Stomach (tissue), 9 donors: Measurements from ENCODE around the gene PCDH15. TPM values are rescaled to one million over a fixed set of nuclear protein-coding genes. Genes with fewer than 3 reads are reported as not detected.

Experiments used
- DNase-seq, 2 donors: peaks; one replicate each; pipeline versions ENCODE4 v3.0.0 to v3.0.0-alpha.2; 2013 to 2019
- H3K27ac ChIP-seq, 5 donors: fragments of 200-600 bp in 4 of 5; sonication (generic) in 4 of 5; one replicate each; pipeline ENCODE4 v1.5.1; 2013 to 2019; ENCODE audit warnings: mild to moderate bottlenecking in 1 of 5, moderate library complexity in 1 of 5
- H3K27me3 ChIP-seq, 3 donors: fragments of 200-600 bp; sonication (generic); one replicate each; pipeline ENCODE4 v1.5.1; 2017 to 2019; ENCODE audit warnings: mixed run types in 1 of 3
- H3K36me3 ChIP-seq, 4 donors: fragments of 200-600 bp; sonication (generic); 1 replicate in 3 of 4; 2 replicates in 1 of 4; pipeline ENCODE4 v1.5.1; 2016 to 2019
- H3K4me1 ChIP-seq, 4 donors: fragments of 200-600 bp; sonication (generic); one replicate each; pipeline ENCODE4 v1.5.1; 2016 to 2019
- H3K4me3 ChIP-seq, 4 donors: fragments of 200-600 bp; sonication (generic) in 3 of 4; one replicate each; pipeline ENCODE4 v1.5.1; 2016 to 2019; ENCODE audit warnings: mild to moderate bottlenecking in 1 of 4
- H3K9me3 ChIP-seq, 4 donors: fragments of 200-600 bp; sonication (generic); one replicate each; pipeline ENCODE4 v1.5.1; 2016 to 2019
- EP300 ChIP-seq: sonication (generic); formaldehyde crosslinking; IDR thresholded peaks from one replicate; pipeline ENCODE4 v1.6.1; 2017; ENCODE audit warnings: antibody characterized with exemption
- POLR2A ChIP-seq, 4 donors: fragments of 450-650 bp; IDR thresholded peaks; one replicate each; pipeline ENCODE4 v1.6.1; 2016; ENCODE audit warnings: antibody characterized with exemption in 4 of 4, control low read depth in 2 of 4, mild to moderate bottlenecking in 1 of 4, moderate library complexity in 1 of 4
- POLR2AphosphoS5 ChIP-seq, 3 donors: sonication (generic); formaldehyde crosslinking; IDR thresholded peaks; one replicate each; pipeline ENCODE4 v1.6.1; 2016; ENCODE audit warnings: antibody characterized with exemption in 3 of 3
- WGBS, 5 donors: extraction: QIAGEN DNeasy Blood & Tissue Kit in 3 of 5; methylation state at CpG; one replicate each; pipeline versions ENCODE4 v1.1.5 to v1.1.7; 2013 to 2018; 5-methylcytosine and 5-hydroxymethylcytosine counted together
- intact Hi-C: fragments of 100-400 bp; cut with DNase I; formaldehyde crosslinking; loops from one replicate; pipeline ENCODE4 v1.15.1; 2023; ENCODE audit warnings: low total_unique reads
- polyA plus RNA-seq, 3 donors: library from polyadenylated mRNA; stranded (reverse); fragments of 200-250 nt; gene quantifications; one replicate each; pipeline ENCODE4 v1.2.3, GENCODE V29; 2013
- total RNA-seq, 5 donors: library from RNA; depleted of rRNA; stranded (reverse); fragments of >200 nt; gene quantifications; one replicate each; pipeline versions ENCODE4 v1.1.0 to v1.2.3, GENCODE V29; 2014 to 2016
- TF ChIP-seq, protein P1 (sequence below), 7 experiments: fragments of 450-650 bp in 4 of 7; fragments of 200-600 bp in 3 of 7; sonication (generic) in 3 of 7; IDR thresholded peaks; one replicate each; pipeline ENCODE4 v1.5.1; 2016 to 2019; ENCODE audit warnings: antibody characterized with exemption in 7 of 7, control low read depth in 2 of 7, mild to moderate bottlenecking in 1 of 7
- donor health status: healthy with polysubstance abuse.
- donor health status: Bipolar disorder and iron deficiency.
- donor health status: healthy.

Gene PCDH15
- total and polyA plus RNA-seq, 8 donors: 3.7 TPM; not detected in 7

DNA sequence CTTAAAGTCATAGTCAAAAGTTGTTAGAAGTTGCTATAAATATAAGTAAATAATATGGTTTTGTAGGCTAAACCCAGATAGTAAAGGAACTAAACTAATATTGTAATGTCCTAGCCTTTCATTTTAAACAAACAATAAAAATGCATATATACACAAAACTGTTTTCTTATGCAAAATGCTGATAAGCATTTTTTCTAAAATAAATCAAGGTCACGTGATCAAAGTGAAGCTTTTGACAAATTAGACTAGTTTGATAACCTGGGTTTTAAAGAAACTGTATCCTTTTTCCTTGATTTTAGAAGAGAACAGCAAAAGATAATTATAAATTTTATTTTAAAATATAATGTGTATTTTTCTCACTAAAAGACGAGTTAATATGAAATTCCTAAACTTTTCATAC is 313.3 kb downstream of the PCDH15 start:
- WGBS, 5 donors: 62 to 74% (median 64%) methylated on average over 2 of the region's 2 CpGs
- Histone ChIP-seq H3K9me3 (no peaks in the 10 kb centered on the region), H3K4me1 (no peaks in the 10 kb centered on the region), H3K27ac (no peak overlapping the region), H3K4me3 (no peak overlapping the region), H3K27me3 (no peaks in the 10 kb centered on the region), H3K36me3 (no peaks in the 10 kb centered on the region)
- TF ChIP-seq POLR2A (IDR thresholded peaks at IDR 0.05): no peak
- TF ChIP-seq, protein P1, sequence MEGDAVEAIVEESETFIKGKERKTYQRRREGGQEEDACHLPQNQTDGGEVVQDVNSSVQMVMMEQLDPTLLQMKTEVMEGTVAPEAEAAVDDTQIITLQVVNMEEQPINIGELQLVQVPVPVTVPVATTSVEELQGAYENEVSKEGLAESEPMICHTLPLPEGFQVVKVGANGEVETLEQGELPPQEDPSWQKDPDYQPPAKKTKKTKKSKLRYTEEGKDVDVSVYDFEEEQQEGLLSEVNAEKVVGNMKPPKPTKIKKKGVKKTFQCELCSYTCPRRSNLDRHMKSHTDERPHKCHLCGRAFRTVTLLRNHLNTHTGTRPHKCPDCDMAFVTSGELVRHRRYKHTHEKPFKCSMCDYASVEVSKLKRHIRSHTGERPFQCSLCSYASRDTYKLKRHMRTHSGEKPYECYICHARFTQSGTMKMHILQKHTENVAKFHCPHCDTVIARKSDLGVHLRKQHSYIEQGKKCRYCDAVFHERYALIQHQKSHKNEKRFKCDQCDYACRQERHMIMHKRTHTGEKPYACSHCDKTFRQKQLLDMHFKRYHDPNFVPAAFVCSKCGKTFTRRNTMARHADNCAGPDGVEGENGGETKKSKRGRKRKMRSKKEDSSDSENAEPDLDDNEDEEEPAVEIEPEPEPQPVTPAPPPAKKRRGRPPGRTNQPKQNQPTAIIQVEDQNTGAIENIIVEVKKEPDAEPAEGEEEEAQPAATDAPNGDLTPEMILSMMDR (IDR thresholded peaks at IDR 0.05): no peak
- no peak for TF ChIP-seq POLR2AphosphoS5 (IDR thresholded peaks at IDR 0.05)
- TF ChIP-seq EP300: no peak
- intact Hi-C loops: no loop called here
- DNase-seq: no peak

DNA sequence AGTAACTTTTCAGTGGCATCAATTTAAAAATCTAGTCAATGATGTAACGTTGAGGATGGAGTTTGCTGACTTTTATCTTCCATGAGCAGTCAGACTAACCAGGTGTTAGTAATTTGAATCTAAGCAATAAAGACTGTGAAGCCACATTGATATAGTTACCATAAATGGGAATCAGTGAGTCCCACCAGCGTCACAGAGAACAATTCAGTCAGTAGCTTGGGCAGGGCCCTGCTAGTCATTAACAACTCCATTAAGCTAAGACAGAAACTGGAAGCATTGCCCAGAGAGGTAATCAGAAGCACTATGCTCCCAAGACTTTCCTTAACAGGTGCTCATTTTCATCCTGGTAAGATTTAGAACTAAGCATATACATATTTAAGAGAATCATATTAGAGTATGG is 315.1 kb downstream of the PCDH15 start:
- no peak for DNase-seq
- intact Hi-C loops: no loop called here
- no peaks in the 10 kb centered on the region for H3K27me3 ChIP-seq
- H3K9me3 ChIP-seq: no peaks in the 10 kb centered on the region
- TF ChIP-seq POLR2AphosphoS5 (IDR thresholded peaks at IDR 0.05): no peak
- no peak for TF ChIP-seq EP300
- TF ChIP-seq POLR2A (IDR thresholded peaks at IDR 0.05): no peak
- TF ChIP-seq, protein P1 (IDR thresholded peaks at IDR 0.05): no peak
- WGBS, 5 donors: 65 to 75% (median 72%) methylated on average over 2 of the region's 2 CpGs
- no peaks in the 10 kb centered on the region for H3K36me3 ChIP-seq
- H3K4me1 ChIP-seq: no peaks in the 10 kb centered on the region
- H3K4me3 ChIP-seq: no peak overlapping the region
- H3K27ac ChIP-seq: no peak overlapping the region

DNA sequence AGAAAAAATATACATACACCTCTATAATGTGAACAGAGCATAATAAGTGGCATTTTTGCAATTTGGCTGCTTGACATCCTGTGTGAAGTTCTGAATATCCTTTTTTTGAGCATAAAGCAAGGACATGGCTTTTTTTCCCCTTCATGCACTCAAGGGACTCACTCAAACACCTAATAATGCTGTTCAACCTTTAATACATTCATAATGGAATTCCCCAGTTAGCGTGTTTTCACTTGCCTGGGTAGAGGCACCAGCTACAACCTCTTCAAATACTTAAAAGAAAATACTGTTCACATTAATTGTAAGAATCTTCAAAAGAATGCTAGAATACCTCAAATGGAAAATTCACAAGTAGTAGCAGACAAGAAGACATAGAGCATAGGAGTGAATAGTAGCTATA is 316.8 kb downstream of the PCDH15 start:
- no peak overlapping the region for H3K4me3 ChIP-seq
- no peaks in the 10 kb centered on the region for H3K36me3 ChIP-seq
- H3K9me3 ChIP-seq: no peaks in the 10 kb centered on the region
- no peak overlapping the region for H3K27ac ChIP-seq
- intact Hi-C loops: no loop called here
- no peak for TF ChIP-seq POLR2AphosphoS5 (IDR thresholded peaks at IDR 0.05)
- TF ChIP-seq POLR2A (IDR thresholded peaks at IDR 0.05): no peak
- TF ChIP-seq, protein P1 (IDR thresholded peaks at IDR 0.05): no peak
- WGBS, 5 donors: 68 to 93% (median 84%) methylated on average over 1 of the region's 1 CpG
- H3K27me3 ChIP-seq: no peaks in the 10 kb centered on the region
- H3K4me1 ChIP-seq: no peaks in the 10 kb centered on the region
- no peak for DNase-seq

DNA sequence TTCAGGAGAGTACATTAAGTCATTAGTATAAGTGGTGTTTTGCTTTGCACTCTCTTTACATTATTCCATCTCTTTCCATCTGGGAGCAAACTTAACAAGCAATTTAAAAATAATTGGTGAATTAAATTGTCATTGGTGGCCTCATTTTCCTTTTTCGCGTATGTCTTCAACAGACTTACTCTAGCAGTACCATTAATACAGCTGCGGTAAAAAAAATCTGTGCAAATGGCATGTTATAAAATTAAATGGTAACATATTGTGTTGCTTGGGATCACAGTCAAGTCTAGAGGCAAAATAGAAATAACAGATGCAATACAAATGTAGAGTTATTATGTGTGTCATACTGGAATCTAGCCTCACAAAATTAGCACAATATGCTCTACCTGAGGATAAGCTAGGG is 322.4 kb downstream of the PCDH15 start:
- no peaks in the 10 kb centered on the region for H3K4me1 ChIP-seq
- 92 to 96% (median 95%) methylated on average over 3 of the region's 3 CpGs for WGBS, 5 donors
- no peak overlapping the region for H3K4me3 ChIP-seq
- no peaks in the 10 kb centered on the region for H3K36me3 ChIP-seq
- intact Hi-C loops: no loop called here
- H3K27me3 ChIP-seq: no peaks in the 10 kb centered on the region
- H3K27ac ChIP-seq: no peak overlapping the region
- no peak for DNase-seq
- no peaks in the 10 kb centered on the region for H3K9me3 ChIP-seq
- TF ChIP-seq EP300 (no peak), POLR2AphosphoS5 (IDR thresholded peaks at IDR 0.05) (no peak), POLR2A (IDR thresholded peaks at IDR 0.05) (no peak)
- TF ChIP-seq, protein P1 (IDR thresholded peaks at IDR 0.05): no peak
